Astrocyte (in vitro differentiated cells and primary cell): ENCODE data around the gene HS6ST1. TPM values are rescaled to one million over a fixed set of nuclear protein-coding genes. Genes with fewer than 3 reads are reported as not detected.

Experiments
- DNase-seq: peaks from one replicate; pipeline ENCODE4 v3.0.0-alpha.2; 2010; ENCODE audit warnings: low read depth
- FAIRE-seq: peaks from 2 replicates; lab custom pipeline; 2011; peaks lifted over from hg19 to GRCh38; lab: Jason Lieb, UNC
- H2AFZ ChIP-seq: 2 replicates; pipeline ENCODE4 v1.6.0; 2012; ENCODE audit warnings: low read depth, low read length, inconsistent platforms
- H3K27ac ChIP-seq: 2 replicates; pipeline ENCODE4 v1.5.1; 2011; ENCODE audit warnings: low read depth, low read length, inconsistent platforms
- H3K27me3 ChIP-seq: 2 replicates; pipeline ENCODE4 v1.6.0; 2011; ENCODE audit warnings: low read length, inconsistent platforms; ENCODE audit not compliant: insufficient read depth
- H3K36me3 ChIP-seq: 2 replicates; pipeline ENCODE4 v1.5.1; 2011; ENCODE audit warnings: low read length, inconsistent platforms; ENCODE audit not compliant: insufficient read depth
- H3K4me1 ChIP-seq: 2 replicates; pipeline ENCODE4 v1.5.1; 2011; ENCODE audit warnings: low read length, inconsistent platforms; ENCODE audit not compliant: insufficient read depth
- H3K4me2 ChIP-seq: 2 replicates; pipeline ENCODE4 v1.6.0; 2012; ENCODE audit warnings: low read length, inconsistent platforms
- H3K4me3 ChIP-seq: 2 replicates; pipeline ENCODE4 v1.5.1; 2011; ENCODE audit warnings: low read depth, mild to moderate bottlenecking, low read length, inconsistent platforms; ENCODE audit not compliant: insufficient read depth
- H3K79me2 ChIP-seq: 2 replicates; pipeline ENCODE4 v1.6.0; 2012; ENCODE audit warnings: mild to moderate bottlenecking, low read length, inconsistent platforms; ENCODE audit not compliant: insufficient read depth
- H3K9ac ChIP-seq: 2 replicates; pipeline ENCODE4 v1.6.0; 2012; ENCODE audit warnings: mild to moderate bottlenecking, low read length, inconsistent platforms
- H3K9me3 ChIP-seq: 2 replicates; pipeline ENCODE4 v1.5.1; 2012; ENCODE audit warnings: low read depth, mild to moderate bottlenecking, low read length, inconsistent platforms; ENCODE audit not compliant: insufficient read depth
- H4K20me1 ChIP-seq: 2 replicates; pipeline ENCODE4 v1.6.0; 2012; ENCODE audit warnings: low read length, inconsistent platforms; ENCODE audit not compliant: insufficient read depth
- H3K27ac Mint-ChIP-seq: one replicate; pipeline ENCODE4 v1.8.0; 2021; ENCODE audit warnings: mild to moderate bottlenecking, mixed read lengths; ENCODE audit not compliant: unreplicated experiment
- H3K27me3 Mint-ChIP-seq: one replicate; pipeline ENCODE4 v1.8.0; 2021; ENCODE audit warnings: low read depth, mixed read lengths; ENCODE audit not compliant: unreplicated experiment
- H3K36me3 Mint-ChIP-seq: one replicate; pipeline ENCODE4 v1.8.0; 2021; ENCODE audit warnings: low read depth, mixed read lengths; ENCODE audit not compliant: unreplicated experiment
- H3K4me1 Mint-ChIP-seq: one replicate; pipeline ENCODE4 v1.8.0; 2021; ENCODE audit warnings: low read depth, mixed read lengths; ENCODE audit not compliant: unreplicated experiment
- H3K4me3 Mint-ChIP-seq: one replicate; pipeline ENCODE4 v1.8.0; 2021; ENCODE audit warnings: mild to moderate bottlenecking, moderate library complexity, mixed read lengths; ENCODE audit not compliant: unreplicated experiment
- H3K9me3 Mint-ChIP-seq: one replicate; pipeline ENCODE4 v1.8.0; 2021; ENCODE audit warnings: mild to moderate bottlenecking, mixed read lengths; ENCODE audit not compliant: unreplicated experiment
- EZH2 ChIP-seq: IDR thresholded peaks from 2 replicates; pipeline ENCODE4 v1.6.1; 2012; ENCODE audit warnings: mild to moderate bottlenecking, low read length, inconsistent platforms; ENCODE audit not compliant: insufficient read depth
- total RNA-seq: library from RNA; stranded (reverse); gene quantifications from 2 replicates; pipeline ENCODE4 v1.2.1, GENCODE V29; 2021
- TF ChIP-seq, protein P1 (sequence below): IDR thresholded peaks from 2 replicates; pipeline ENCODE4 v1.5.1; 2011; ENCODE audit warnings: low read depth, mild to moderate bottlenecking, inconsistent platforms, low read length, moderate library complexity; ENCODE audit not compliant: insufficient read depth

HS6ST1 gene
- total RNA-seq, 1 donor from 2014 or later = 20.5 TPM

- H3K9ac ChIP-seq = no peak overlapping the region
- peaks cover 78% of the 10 kb centered on the region for H4K20me1 ChIP-seq
- no peak overlapping the region for H3K27ac ChIP-seq
- no peaks in the 10 kb centered on the region for H3K9me3 ChIP-seq
- peaks cover 7% of the 10 kb centered on the region for H3K9me3 Mint-ChIP-seq
- H3K27me3 Mint-ChIP-seq = no peaks in the 10 kb centered on the region
- DNase-seq (no peak), FAIRE-seq (no peak)
- peaks cover 46% of the 10 kb centered on the region for H3K79me2 ChIP-seq
- no peak overlapping the region for H3K4me2 ChIP-seq
- H3K27ac Mint-ChIP-seq = no peak overlapping the region
- H3K27me3 ChIP-seq = no peaks in the 10 kb centered on the region
- H3K4me1 Mint-ChIP-seq = peaks cover 5% of the 10 kb centered on the region
- no peak overlapping the region for H3K4me3 ChIP-seq
- TF ChIP-seq, protein P1, sequence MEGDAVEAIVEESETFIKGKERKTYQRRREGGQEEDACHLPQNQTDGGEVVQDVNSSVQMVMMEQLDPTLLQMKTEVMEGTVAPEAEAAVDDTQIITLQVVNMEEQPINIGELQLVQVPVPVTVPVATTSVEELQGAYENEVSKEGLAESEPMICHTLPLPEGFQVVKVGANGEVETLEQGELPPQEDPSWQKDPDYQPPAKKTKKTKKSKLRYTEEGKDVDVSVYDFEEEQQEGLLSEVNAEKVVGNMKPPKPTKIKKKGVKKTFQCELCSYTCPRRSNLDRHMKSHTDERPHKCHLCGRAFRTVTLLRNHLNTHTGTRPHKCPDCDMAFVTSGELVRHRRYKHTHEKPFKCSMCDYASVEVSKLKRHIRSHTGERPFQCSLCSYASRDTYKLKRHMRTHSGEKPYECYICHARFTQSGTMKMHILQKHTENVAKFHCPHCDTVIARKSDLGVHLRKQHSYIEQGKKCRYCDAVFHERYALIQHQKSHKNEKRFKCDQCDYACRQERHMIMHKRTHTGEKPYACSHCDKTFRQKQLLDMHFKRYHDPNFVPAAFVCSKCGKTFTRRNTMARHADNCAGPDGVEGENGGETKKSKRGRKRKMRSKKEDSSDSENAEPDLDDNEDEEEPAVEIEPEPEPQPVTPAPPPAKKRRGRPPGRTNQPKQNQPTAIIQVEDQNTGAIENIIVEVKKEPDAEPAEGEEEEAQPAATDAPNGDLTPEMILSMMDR = no peak
- TF ChIP-seq EZH2 = no peak
- no peaks in the 10 kb centered on the region for H3K4me1 ChIP-seq
- peaks cover 3% of the 10 kb centered on the region for H3K36me3 Mint-ChIP-seq
- H3K36me3 ChIP-seq = no peaks in the 10 kb centered on the region
- no peak overlapping the region for H2AFZ ChIP-seq
- H3K4me3 Mint-ChIP-seq = no peak overlapping the region
These were observed 31.5 kb downstream of the HS6ST1 start for GRCh38 chr2:128286905-128287779.

GRCh38 chr2:128286011-128286721, 32.5 kb downstream of the HS6ST1 start:
- Histone ChIP-seq H3K27ac (no peak overlapping the region), H3K9me3 (no peaks in the 10 kb centered on the region), H3K27me3 (no peaks in the 10 kb centered on the region), H3K36me3 (no peaks in the 10 kb centered on the region), H3K4me1 (no peaks in the 10 kb centered on the region), H3K9ac (no peak overlapping the region), H2AFZ (no peak overlapping the region), H4K20me1 (peaks cover 82% of the 10 kb centered on the region), H3K79me2 (peaks cover 37% of the 10 kb centered on the region), H3K4me2 (no peak overlapping the region), H3K4me3 (no peak overlapping the region)
- Mint-ChIP-seq H3K27me3 (no peaks in the 10 kb centered on the region), H3K4me3 (no peak overlapping the region), H3K4me1 (peaks cover 5% of the 10 kb centered on the region), H3K9me3 (peaks cover 7% of the 10 kb centered on the region), H3K36me3 (peaks cover 5% of the 10 kb centered on the region), H3K27ac (no peak overlapping the region)
- TF ChIP-seq, protein P1 = no peak
- TF ChIP-seq EZH2 = no peak
- FAIRE-seq (no peak), DNase-seq (no peak)
